Keratinocyte (primary cell): ENCODE results near the gene CRP.

ENCODE experiments used
- CTCF ChIP-seq, 3 experiments: IDR thresholded peaks in 1 of 3; conservative IDR thresholded peaks in 1 of 3; optimal IDR thresholded peaks in 1 of 3; 2 replicates in 2 of 3; 3 replicates in 1 of 3; pipeline versions ENCODE3 to v1.5.1; 2011; ENCODE audit warnings: low read length in 3 of 3, mild to moderate bottlenecking in 3 of 3, moderate library complexity in 2 of 3, control low read depth in 1 of 3, inconsistent platforms in 1 of 3; ENCODE audit not compliant: insufficient read depth in 2 of 3; ENCODE audit errors: extremely low read depth in 1 of 3
- EZH2 ChIP-seq: IDR thresholded peaks from one replicate; pipeline ENCODE4 v1.6.1; 2012; ENCODE audit warnings: inconsistent platforms, mild to moderate bottlenecking, low read length, moderate library complexity

GRCh38 chr1:159755451-159756007 is 41.1 kb upstream of the CRP start:
- TF ChIP-seq CTCF (optimal IDR thresholded peaks at IDR 0.05 in 1 of 3, IDR thresholded peaks at IDR 0.05 in 1 of 3, conservative IDR thresholded peaks at IDR 0.05 in 1 of 3; ENCODE audit: extremely low read depth in 1 of 3, insufficient read depth in 2 of 3, low read length in 3 of 3) (no peak), EZH2 (no peak)
